Measurements from ENCODE around the gene SH3RF3. TPM values are rescaled to one million over a fixed set of nuclear protein-coding genes. Genes with fewer than 3 reads are reported as not detected.

Gene SH3RF3
- total RNA-seq, 1 experiment from 2014 or later = not detected

- no peak for ATAC-seq
- DNase-seq (ENCODE audit: low read depth, low spot score) = no peak
- intact Hi-C loops (cut with micrococcal nuclease) = loop anchor here (5.0 kb wide), 1 partner anchor 656 kb away; no protein-coding TSS in a partner anchor
- no peaks in the 10 kb centered on the region for H3K9me2 ChIP-seq (ENCODE audit: insufficient read depth)
- H3K36me3 ChIP-seq (ENCODE audit: control insufficient read depth in 1 of 2, insufficient read depth in 2 of 2, low read length in 2 of 2) = no peaks in the 10 kb centered on the region
- no TSS peak for BruUV-seq (replicated peaks)
- no peaks in the 10 kb centered on the region for H3K79me2 ChIP-seq (ENCODE audit: insufficient read depth, low read length)
- no peak overlapping the region for H3K27ac ChIP-seq (ENCODE audit: low read depth, low read length)
- H3K4me3 ChIP-seq (replicated peaks in 1 of 2; ENCODE audit: low read depth in 1 of 2, low read length in 2 of 2) = no peak overlapping the region
- H3K27me3 ChIP-seq (ENCODE audit: insufficient read depth, low read length) = no peaks in the 10 kb centered on the region
- ChIA-PET POLR2A (no interaction called here), RAD21 (ENCODE audit: low non-redundant PET in 1 of 2, low total read pairs in 2 of 2, uncharacterized antibody in 2 of 2, unreplicated experiment in 2 of 2) (no interaction called here), CTCF (no interaction called here)
- no peak overlapping the region for H3K9ac ChIP-seq (ENCODE audit: low read length)
- peaks cover 0 to 5% of the 10 kb centered on the region in 2 experiments; a peak in 1 of 4 replicates for H3K4me1 ChIP-seq (ENCODE audit: control insufficient read depth in 1 of 2, insufficient read depth in 2 of 2, low read length in 2 of 2)
- TF ChIP-seq POLR2AphosphoS5 (IDR thresholded peaks at IDR 0.05; ENCODE audit: low read depth, low read length) (no peak), POLR2A (IDR thresholded peaks at IDR 0.05; ENCODE audit: borderline replicate concordance, extremely low read depth, insufficient read depth, insufficient read length) (no peak), ATF3 (IDR thresholded peaks at IDR 0.05) (no peak), ZFX (IDR thresholded peaks at IDR 0.05) (no peak), ELF1 (IDR thresholded peaks at IDR 0.05; ENCODE audit: borderline replicate concordance, low read depth) (no peak), SP1 (IDR thresholded peaks at IDR 0.05; ENCODE audit: low read depth) (no peak), SRF (IDR thresholded peaks at IDR 0.05; ENCODE audit: low read depth) (no peak), EGR1 (IDR thresholded peaks at IDR 0.05; ENCODE audit: low read depth) (no peak), RAD21 (IDR thresholded peaks at IDR 0.05; ENCODE audit: low read depth) (no peak), CEBPB (IDR thresholded peaks at IDR 0.05; ENCODE audit: low read depth) (no peak)
- H3K4me2 ChIP-seq (ENCODE audit: low read length) = no peak overlapping the region
- no peaks in the 10 kb centered on the region for H4K20me1 ChIP-seq (ENCODE audit: insufficient read depth)
- H2AFZ ChIP-seq (ENCODE audit: low read depth, low read length, poor library complexity, severe bottlenecking) = no peak overlapping the region
- H3K9me3 ChIP-seq (ENCODE audit: control insufficient read depth in 1 of 2, insufficient read depth in 1 of 2, low read depth in 1 of 2, low read length in 2 of 2) = no peaks in the 10 kb centered on the region
Observed at GRCh38 chr2:109513230-109513629, 384.2 kb downstream of the SH3RF3 start.

- Histone ChIP-seq H3K4me1 (ENCODE audit: control insufficient read depth in 1 of 2, insufficient read depth in 2 of 2, low read length in 2 of 2) (peaks cover 0 to 5% of the 10 kb centered on the region in 2 experiments; a peak in 1 of 4 replicates), H3K4me2 (ENCODE audit: low read length) (no peak overlapping the region), H3K4me3 (replicated peaks in 1 of 2; ENCODE audit: low read depth in 1 of 2, low read length in 2 of 2) (no peak overlapping the region), H3K9ac (ENCODE audit: low read length) (no peak overlapping the region), H3K9me2 (ENCODE audit: insufficient read depth) (no peaks in the 10 kb centered on the region), H3K9me3 (ENCODE audit: control insufficient read depth in 1 of 2, insufficient read depth in 1 of 2, low read depth in 1 of 2, low read length in 2 of 2) (no peaks in the 10 kb centered on the region), H3K79me2 (ENCODE audit: insufficient read depth, low read length) (no peaks in the 10 kb centered on the region), H3K27me3 (ENCODE audit: insufficient read depth, low read length) (no peaks in the 10 kb centered on the region), H4K20me1 (ENCODE audit: insufficient read depth) (no peaks in the 10 kb centered on the region), H2AFZ (ENCODE audit: low read depth, low read length, poor library complexity, severe bottlenecking) (no peak overlapping the region), H3K36me3 (ENCODE audit: control insufficient read depth in 1 of 2, insufficient read depth in 2 of 2, low read length in 2 of 2) (no peaks in the 10 kb centered on the region), H3K27ac (ENCODE audit: low read depth, low read length) (no peak overlapping the region)
- no TSS peak for BruUV-seq (replicated peaks)
- intact Hi-C loops (cut with micrococcal nuclease) = loop anchor here (5.0 kb wide), 1 partner anchor 657 kb away; no protein-coding TSS in a partner anchor
- DNase-seq (ENCODE audit: low read depth, low spot score) (no peak), ATAC-seq (no peak)
- ChIA-PET CTCF (no interaction called here), RAD21 (ENCODE audit: low non-redundant PET in 1 of 2, low total read pairs in 2 of 2, uncharacterized antibody in 2 of 2, unreplicated experiment in 2 of 2) (no interaction called here), POLR2A (no interaction called here)
- TF ChIP-seq EGR1 (IDR thresholded peaks at IDR 0.05; ENCODE audit: low read depth) (no peak), EZH2 (IDR thresholded peaks at IDR 0.05) (no peak)
Observed at GRCh38 chr2:109513749-109514588, 385.0 kb downstream of the SH3RF3 start.

Measured in HCT116 (cell line).